ENCODE measurements around the gene TREML1. TPM values are rescaled to one million over a fixed set of nuclear protein-coding genes. Genes with fewer than 3 reads are reported as not detected.

TREML1 gene
- total RNA-seq, 2 donors from 2014 or later = not detected

Other genes starting within 250 kb of the TREML1 start
- gene UNC5CL, start 115.1 kb downstream of the TREML1 start, total RNA-seq = 1 to 10 TPM; 2.9 to 6.7 TPM
- not detected for gene TSPO2, start 111.9 kb downstream of the TREML1 start, total RNA-seq
- not detected for gene APOBEC2, start 101.1 kb downstream of the TREML1 start, total RNA-seq
- gene OARD1, start 82.0 kb downstream of the TREML1 start, total RNA-seq = 10 to 100 TPM; 31.8 to 41.2 TPM
- 10 to 100 TPM; 23.3 to 25.0 TPM for gene NFYA, start 81.4 kb downstream of the TREML1 start, total RNA-seq
- gene TREM2, start 8.8 kb upstream of the TREML1 start, total RNA-seq = not detected
- 1 to 10 TPM; 3.3 to 6.2 TPM for gene TREML2, start 46.8 kb upstream of the TREML1 start, total RNA-seq
- not detected for gene TREML4, start 74.0 kb upstream of the TREML1 start, total RNA-seq
- gene TREM1, start 132.3 kb upstream of the TREML1 start, total RNA-seq = 1 to 10 TPM in 1 of 2 donors, not detected in 1; 5.1 TPM
- not detected for gene NCR2, start 181.3 kb upstream of the TREML1 start, total RNA-seq

Measured in activated T-helper 17 cell treated with anti-CD3 and anti-CD28 coated beads, Interleukin-2, amount 50 U/mL, for 72 hours (primary cell).